HL-60 (cell line): ENCODE measurements around the gene ANXA2.
A peak's percentile ranks its signal among the peaks of the same experiment; 100 is the strongest.

Experiments used
- DNase-seq, 2 experiments: peaks; one replicate each; pipeline ENCODE4 v3.0.0-alpha.2; 2010 to 2020; ENCODE audit warnings: low read depth in 1 of 2, low spot score in 1 of 2
- H3K27ac ChIP-seq: fragments of 250-450 bp; sonication (Bioruptor Pico); replicated peaks from 2 replicates; pipeline ENCODE4 v1.5.1; 2020; ENCODE audit warnings: mild to moderate bottlenecking, moderate library complexity
- H3K27me3 ChIP-seq: fragments of 250-450 bp; sonication (Bioruptor Pico); 2 replicates; pipeline ENCODE4 v1.5.1; 2021; ENCODE audit warnings: mild to moderate bottlenecking, moderate library complexity; ENCODE audit not compliant: insufficient read depth, poor library complexity, severe bottlenecking
- H3K4me3 ChIP-seq: replicated peaks from 2 replicates; pipeline ENCODE4 v1.5.1; 2011; ENCODE audit warnings: mild to moderate bottlenecking, control low read depth, low read length; ENCODE audit not compliant: insufficient read depth
- GABPA ChIP-seq: IDR thresholded peaks from 2 replicates; pipeline ENCODE4 v1.6.1; 2012; ENCODE audit warnings: low read depth
- POLR2AphosphoS5 ChIP-seq: IDR thresholded peaks from 2 replicates; pipeline ENCODE4 v1.6.1; 2012; ENCODE audit warnings: low read depth
- REST ChIP-seq: IDR thresholded peaks from 2 replicates; pipeline ENCODE4 v1.6.1; 2012; ENCODE audit warnings: low read depth; ENCODE audit not compliant: insufficient replicate concordance
- SPI1 ChIP-seq: IDR thresholded peaks from 2 replicates; pipeline ENCODE4 v1.6.1; 2012; ENCODE audit warnings: low read depth, mild to moderate bottlenecking, borderline replicate concordance
- long read RNA-seq: library from polyadenylated mRNA; unstranded; transcript quantifications from one replicate; pipeline ENCODE4 v2.0.0, GENCODE V29; 2020
- TF ChIP-seq, protein P1 (sequence below): IDR thresholded peaks from one replicate; pipeline ENCODE4 v1.5.1; 2011; ENCODE audit warnings: low read length, control low read depth, inconsistent platforms; ENCODE audit not compliant: insufficient read depth

Gene ANXA2
- long read RNA-seq, result 0 reads

GRCh38 chr15:60397772-60398445, at the start of gene ANXA2:
ANXA2 (minus strand) TSS chr15:60397986; CDS start chr15:60386075, 11,911 bp downstream.
- Histone ChIP-seq H3K4me3 (peak within 1 kb of the TSS; percentile 55), H3K27me3 (peaks cover 15% of the 10 kb centered on the region), H3K27ac (no peak within 1 kb of the TSS)
- TF ChIP-seq, protein P1, sequence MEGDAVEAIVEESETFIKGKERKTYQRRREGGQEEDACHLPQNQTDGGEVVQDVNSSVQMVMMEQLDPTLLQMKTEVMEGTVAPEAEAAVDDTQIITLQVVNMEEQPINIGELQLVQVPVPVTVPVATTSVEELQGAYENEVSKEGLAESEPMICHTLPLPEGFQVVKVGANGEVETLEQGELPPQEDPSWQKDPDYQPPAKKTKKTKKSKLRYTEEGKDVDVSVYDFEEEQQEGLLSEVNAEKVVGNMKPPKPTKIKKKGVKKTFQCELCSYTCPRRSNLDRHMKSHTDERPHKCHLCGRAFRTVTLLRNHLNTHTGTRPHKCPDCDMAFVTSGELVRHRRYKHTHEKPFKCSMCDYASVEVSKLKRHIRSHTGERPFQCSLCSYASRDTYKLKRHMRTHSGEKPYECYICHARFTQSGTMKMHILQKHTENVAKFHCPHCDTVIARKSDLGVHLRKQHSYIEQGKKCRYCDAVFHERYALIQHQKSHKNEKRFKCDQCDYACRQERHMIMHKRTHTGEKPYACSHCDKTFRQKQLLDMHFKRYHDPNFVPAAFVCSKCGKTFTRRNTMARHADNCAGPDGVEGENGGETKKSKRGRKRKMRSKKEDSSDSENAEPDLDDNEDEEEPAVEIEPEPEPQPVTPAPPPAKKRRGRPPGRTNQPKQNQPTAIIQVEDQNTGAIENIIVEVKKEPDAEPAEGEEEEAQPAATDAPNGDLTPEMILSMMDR, result no peak
- TF ChIP-seq REST, result no peak
- no peak for TF ChIP-seq SPI1
- no peak for TF ChIP-seq GABPA
- no peak for TF ChIP-seq POLR2AphosphoS5
- peak; percentile 4 to 35 for DNase-seq

DNA sequence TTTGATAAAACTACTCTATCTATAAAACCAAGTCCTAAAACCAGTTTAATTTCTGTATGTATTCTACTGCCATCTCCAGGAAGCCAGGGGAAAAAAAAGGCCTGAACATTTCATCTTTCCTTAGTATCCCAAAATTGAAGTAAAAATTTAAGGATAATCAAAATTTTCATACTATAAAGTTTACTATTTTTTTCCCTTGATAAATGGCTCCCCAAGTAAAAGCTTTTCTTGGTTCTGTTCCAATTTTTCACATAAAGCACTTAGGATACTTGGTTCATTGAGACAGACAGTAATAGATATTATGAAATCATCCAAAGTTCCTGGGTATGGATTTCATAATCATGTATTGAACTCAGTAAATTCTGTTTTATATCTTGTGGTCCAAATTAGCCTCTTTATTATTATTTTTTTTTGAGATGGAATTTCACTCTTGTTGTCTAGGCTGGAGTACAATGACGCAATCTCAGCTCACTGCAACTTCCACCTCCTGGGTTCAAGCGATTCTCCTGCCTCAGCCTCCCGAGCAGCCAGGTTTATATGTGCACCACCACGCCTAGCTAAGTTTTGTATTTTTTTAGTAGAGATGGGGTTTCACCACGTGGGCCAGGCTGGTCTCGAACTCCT, 46.6 kb upstream of the ANXA2 start:
- H3K27me3 ChIP-seq, result no peaks in the 10 kb centered on the region
- TF ChIP-seq REST (no peak), POLR2AphosphoS5 (no peak), GABPA (no peak), SPI1 (no peak)
- TF ChIP-seq, protein P1, result no peak
- no peak overlapping the region for H3K27ac ChIP-seq
- H3K4me3 ChIP-seq, result no peak overlapping the region
- DNase-seq, result no peak

- TF ChIP-seq REST (no peak), SPI1 (no peak), POLR2AphosphoS5 (no peak), GABPA (no peak)
- TF ChIP-seq, protein P1, result no peak
- H3K4me3 ChIP-seq, result no peak overlapping the region
- DNase-seq, result no peak
- H3K27me3 ChIP-seq, result no peaks in the 10 kb centered on the region
- H3K27ac ChIP-seq, result no peak overlapping the region
These were observed 45.0 kb upstream of the ANXA2 start for GRCh38 chr15:60442763-60443162.
